IMR-90 (cell line): ENCODE results near the gene GFRA4. TPM values are rescaled to one million over a fixed set of nuclear protein-coding genes. Genes with fewer than 3 reads are reported as not detected.

Experiments
- ATAC-seq: fragments of 200-7000 bp; cut with Tn5 transposase; 2 replicates; pipeline ENCODE4 v1.9.1; 2020; ENCODE audit warnings: low read depth, mild to moderate bottlenecking, moderate library complexity
- BruUV-seq: library from RNA; stranded (reverse); fragments of 400-500 nt; replicated peaks from 2 replicates; lab custom pipeline; 2021; lab: Mats Ljungman, UMichigan
- CTCF ChIA-PET: fragments of 300-600 bp; formaldehyde crosslinking; extraction: SDS; loops from one replicate; lab custom pipeline; 2021; ENCODE audit warnings: antibody characterized with exemption; lab: Yijun Ruan, JAX
- POLR2A ChIA-PET: fragments of 300-600 bp; sonication (Branson Sonifier 250); formaldehyde crosslinking; loops from one replicate; lab custom pipeline; 2022; ENCODE audit warnings: antibody characterized with exemption; ENCODE audit not compliant: unreplicated experiment; lab: Charles Lee
- DNase-seq: peaks from one replicate; pipeline ENCODE4 v3.0.0; 2013
- H2AFZ ChIP-seq: replicated peaks from 2 replicates; pipeline ENCODE3; 2013; ENCODE audit warnings: low read length, mild to moderate bottlenecking; ENCODE audit not compliant: poor library complexity
- H2AK5ac ChIP-seq: 2 replicates; pipeline ENCODE4 v1.6.1; 2013; ENCODE audit warnings: low read depth, low read length, inconsistent platforms
- H2AK9ac ChIP-seq: replicated peaks from 2 replicates; pipeline ENCODE3; 2013; ENCODE audit warnings: mild to moderate bottlenecking, low read depth, low read length, moderate library complexity; ENCODE audit not compliant: poor library complexity
- H2BK120ac ChIP-seq: 2 replicates; pipeline ENCODE4 v1.6.1; 2013; ENCODE audit warnings: low read depth, low read length, inconsistent platforms
- H2BK15ac ChIP-seq: 3 replicates; pipeline ENCODE4 v1.6.1; 2013; ENCODE audit warnings: low read depth, low read length, inconsistent platforms
- H2BK20ac ChIP-seq: 2 replicates; pipeline ENCODE4 v1.6.1; 2013; ENCODE audit warnings: low read depth, mild to moderate bottlenecking, inconsistent platforms, low read length, moderate library complexity
- H2BK5ac ChIP-seq: 2 replicates; pipeline ENCODE4 v1.6.1; 2013; ENCODE audit warnings: mild to moderate bottlenecking, low read depth, low read length, inconsistent platforms; ENCODE audit not compliant: poor library complexity, severe bottlenecking
- H3K14ac ChIP-seq: replicated peaks from 2 replicates; pipeline ENCODE4 v1.6.1; 2013; ENCODE audit warnings: low read depth, low read length, inconsistent platforms
- H3K18ac ChIP-seq: 2 replicates; pipeline ENCODE4 v1.6.1; 2013; ENCODE audit warnings: low read depth, low read length, control low read depth
- H3K23ac ChIP-seq: 2 replicates; pipeline ENCODE4 v1.6.1; 2013; ENCODE audit warnings: low read depth, low read length, inconsistent platforms
- H3K27ac ChIP-seq: 2 replicates; pipeline ENCODE4 v1.5.1; 2013; ENCODE audit warnings: mild to moderate bottlenecking, control low read depth, low read length; ENCODE audit not compliant: insufficient read depth
- H3K27me3 ChIP-seq: 2 replicates; pipeline ENCODE4 v1.6.1; 2013; ENCODE audit warnings: low read length; ENCODE audit not compliant: control insufficient read depth, insufficient read depth
- H3K36me3 ChIP-seq: 2 replicates; pipeline ENCODE4 v1.6.1; 2013; ENCODE audit warnings: low read length, mixed read lengths; ENCODE audit not compliant: control insufficient read depth, insufficient read depth
- H3K4ac ChIP-seq: 2 replicates; pipeline ENCODE4 v1.6.1; 2013; ENCODE audit warnings: low read depth, low read length, inconsistent platforms
- H3K4me1 ChIP-seq: 2 replicates; pipeline ENCODE4 v1.6.1; 2013; ENCODE audit warnings: low read length, mixed read lengths; ENCODE audit not compliant: control insufficient read depth, insufficient read depth
- H3K4me2 ChIP-seq: 2 replicates; pipeline ENCODE4 v1.6.1; 2013; ENCODE audit warnings: low read depth, mild to moderate bottlenecking, control low read depth, low read length, moderate library complexity
- H3K4me3 ChIP-seq: 2 replicates; pipeline ENCODE4 v1.5.1; 2013; ENCODE audit warnings: low read depth, mild to moderate bottlenecking, control low read depth, low read length, moderate library complexity; ENCODE audit not compliant: insufficient read depth
- H3K56ac ChIP-seq: 2 replicates; pipeline ENCODE4 v1.6.1; 2013; ENCODE audit warnings: low read length, inconsistent platforms; ENCODE audit not compliant: insufficient read depth; ENCODE audit errors: extremely low read depth
- H3K79me1 ChIP-seq, 2 experiments: 2 replicates each; pipeline ENCODE4 v1.6.1; 2013; ENCODE audit warnings: low read length in 2 of 2, inconsistent platforms in 1 of 2, low read depth in 1 of 2
- H3K9ac ChIP-seq: 2 replicates; pipeline ENCODE4 v1.6.1; 2013; ENCODE audit warnings: low read depth, low read length, control low read depth
- H3K9me1 ChIP-seq: 2 replicates; pipeline ENCODE4 v1.6.1; 2013; ENCODE audit warnings: low read length, inconsistent platforms; ENCODE audit not compliant: insufficient read depth
- H3K9me3 ChIP-seq: 2 replicates; pipeline ENCODE4 v1.6.1; 2013; ENCODE audit warnings: low read length; ENCODE audit not compliant: control insufficient read depth, insufficient read depth
- H4K20me1 ChIP-seq: 2 replicates; pipeline ENCODE4 v1.6.1; 2013; ENCODE audit warnings: low read length, inconsistent platforms; ENCODE audit not compliant: insufficient read depth
- H4K5ac ChIP-seq: 2 replicates; pipeline ENCODE4 v1.6.1; 2013; ENCODE audit warnings: mild to moderate bottlenecking, low read depth, low read length, control low read depth
- H4K8ac ChIP-seq, 2 experiments: 2 replicates each; pipeline ENCODE4 v1.6.1; 2013; ENCODE audit warnings: low read depth in 2 of 2, low read length in 2 of 2, control low read depth in 1 of 2, inconsistent platforms in 1 of 2
- H4K91ac ChIP-seq: 2 replicates; pipeline ENCODE4 v1.6.1; 2013; ENCODE audit warnings: low read depth, low read length, inconsistent platforms; ENCODE audit not compliant: insufficient read depth
- BHLHE40 ChIP-seq: fragments of 150-350 bp; IDR thresholded peaks from 2 replicates; pipeline ENCODE4 v1.6.1; 2016; ENCODE audit warnings: mild to moderate bottlenecking, low read depth, low read length
- CEBPB ChIP-seq: IDR thresholded peaks from 2 replicates; pipeline ENCODE4 v1.6.1; 2012; ENCODE audit warnings: low read depth, low read length, improper control_type of control experiment
- CHD1 ChIP-seq: IDR thresholded peaks from 2 replicates; pipeline ENCODE4 v1.6.1; 2012; ENCODE audit warnings: low read depth, low read length, improper control_type of control experiment
- CTCF ChIP-seq: conservative IDR thresholded peaks from 2 replicates; pipeline ENCODE4 v1.5.1; 2012; ENCODE audit warnings: mild to moderate bottlenecking, low read depth, low read length, improper control_type of control experiment
- ELK1 ChIP-seq: fragments of 150-350 bp; IDR thresholded peaks from 2 replicates; pipeline ENCODE4 v1.6.1; 2016; ENCODE audit warnings: low read depth, mild to moderate bottlenecking, low read length, moderate library complexity, borderline replicate concordance
- FOS ChIP-seq: fragments of 150-350 bp; IDR thresholded peaks from 2 replicates; pipeline ENCODE4 v1.6.1; 2016; ENCODE audit warnings: low read depth, low read length
- MAFK ChIP-seq: IDR thresholded peaks from 2 replicates; pipeline ENCODE4 v1.6.1; 2012; ENCODE audit warnings: low read depth, low read length, improper control_type of control experiment
- MAZ ChIP-seq: IDR thresholded peaks from 2 replicates; pipeline ENCODE4 v1.6.1; 2012; ENCODE audit warnings: low read depth, mild to moderate bottlenecking, low read length, improper control_type of control experiment, moderate library complexity, borderline replicate concordance
- MXI1 ChIP-seq: IDR thresholded peaks from 2 replicates; pipeline ENCODE4 v1.6.1; 2012; ENCODE audit warnings: low read depth, mild to moderate bottlenecking, low read length, moderate library complexity, borderline replicate concordance
- NFE2L2 ChIP-seq: fragments of 150-350 bp; IDR thresholded peaks from 2 replicates; pipeline ENCODE4 v1.6.1; 2016; ENCODE audit warnings: low read depth, mild to moderate bottlenecking, low read length
- POLR2A ChIP-seq: IDR thresholded peaks from 2 replicates; pipeline ENCODE4 v1.6.1; 2012; ENCODE audit warnings: mild to moderate bottlenecking, low read depth, low read length
- RAD21 ChIP-seq: IDR thresholded peaks from 2 replicates; pipeline ENCODE4 v1.6.1; 2012; ENCODE audit warnings: low read length, improper control_type of control experiment
- RCOR1 ChIP-seq: IDR thresholded peaks from 2 replicates; pipeline ENCODE4 v1.6.1; 2012; ENCODE audit warnings: mild to moderate bottlenecking, low read length, improper control_type of control experiment; ENCODE audit not compliant: insufficient replicate concordance
- RFX5 ChIP-seq: IDR thresholded peaks from 2 replicates; pipeline ENCODE4 v1.8.0; 2012; ENCODE audit warnings: low read depth, mild to moderate bottlenecking, low read length, moderate library complexity
- SMC3 ChIP-seq: fragments of 150-350 bp; IDR thresholded peaks from 2 replicates; pipeline ENCODE4 v1.6.1; 2016; ENCODE audit warnings: low read depth, mild to moderate bottlenecking, antibody characterized with exemption, low read length, moderate library complexity
- USF2 ChIP-seq: fragments of 150-350 bp; IDR thresholded peaks from 2 replicates; pipeline ENCODE4 v1.6.1; 2017; ENCODE audit warnings: mild to moderate bottlenecking, antibody characterized with exemption, low read length, low read depth
- WGBS, 2 experiments: methylation state at CpG; one replicate each; pipeline versions ENCODE4 v1.1.5 to v1.1.7; 2013; ENCODE audit warnings: missing lambda C conversion rate in 2 of 2; ENCODE audit not compliant: insufficient read length in 1 of 2; ENCODE audit errors: extremely low coverage in 2 of 2; 5-methylcytosine and 5-hydroxymethylcytosine counted together
- dilution Hi-C: fragments of 300-500 bp; cut with HindIII; formaldehyde crosslinking; loops from one replicate; pipeline ENCODE4 v1.14.3; 2018; ENCODE audit warnings: low sequenced_read_pairs; ENCODE audit not compliant: unreplicated experiment
- in situ Hi-C: fragments of 300-500 bp; cut with MboI; formaldehyde crosslinking; loops from 3 replicates; pipeline ENCODE4 v1.14.3; 2019; ENCODE audit warnings: low sequenced_read_pairs, inconsistent platforms, mixed read lengths
- intact Hi-C: fragments of 100-400 bp; cut with micrococcal nuclease; formaldehyde crosslinking; loops from 2 replicates; pipeline ENCODE4 v1.10.0; 2022
- polyA plus RNA-seq, 3 experiments: library from polyadenylated mRNA; depleted of rRNA; stranded (reverse); fragments of >200 nt; gene quantifications; 2 replicates each; pipeline ENCODE4 v1.2.3, GENCODE V29; 2012; ENCODE audit warnings: low replicate concordance in 1 of 3
- total RNA-seq: library from RNA; depleted of rRNA; stranded (reverse); fragments of >200 nt; gene quantifications from 2 replicates; pipeline ENCODE4 v1.2.3, GENCODE V29; 2012

GFRA4 gene
- total and polyA plus RNA-seq, 2 of the 4 experiments (the other 2 are of a cell fraction): not detected

GRCh38 chr20:3640259-3640658 is 22.9 kb downstream of the GFRA4 start:
- ATAC-seq (no peak), DNase-seq (no peak)
- no peaks in the 10 kb centered on the region for H3K79me1 ChIP-seq
- H2AFZ ChIP-seq: no peak overlapping the region
- no peaks in the 10 kb centered on the region for H3K9me3 ChIP-seq
- ChIA-PET CTCF (no interaction called here), POLR2A (no interaction called here)
- H3K4me2 ChIP-seq: no peak overlapping the region
- no peak overlapping the region for H2BK5ac ChIP-seq
- H3K9ac ChIP-seq: no peak overlapping the region
- in situ Hi-C loops: no loop called here
- no peak overlapping the region for H3K4ac ChIP-seq
- no TSS peak for BruUV-seq
- no peaks in the 10 kb centered on the region for H3K9me1 ChIP-seq
- intact Hi-C loops: no loop called here
- H3K56ac ChIP-seq: no peak overlapping the region
- H4K5ac ChIP-seq: no peak overlapping the region
- no peak overlapping the region for H3K14ac ChIP-seq
- H3K23ac ChIP-seq: no peak overlapping the region
- no peak overlapping the region for H2BK15ac ChIP-seq
- no peak overlapping the region for H2BK20ac ChIP-seq
- no peak overlapping the region for H2AK9ac ChIP-seq
- no peak overlapping the region for H2BK120ac ChIP-seq
- no peak overlapping the region for H3K27ac ChIP-seq
- no peak for TF ChIP-seq ELK1
- TF ChIP-seq NFE2L2: no peak
- no peak for TF ChIP-seq RFX5
- no peak for TF ChIP-seq USF2
- TF ChIP-seq MXI1: no peak
- TF ChIP-seq MAFK: no peak
- TF ChIP-seq RAD21: no peak
- no peak for TF ChIP-seq RCOR1
- TF ChIP-seq FOS: no peak
- TF ChIP-seq CHD1: no peak
- no peak for TF ChIP-seq CTCF
- TF ChIP-seq BHLHE40: no peak
- TF ChIP-seq POLR2A: no peak
- TF ChIP-seq MAZ: no peak
- TF ChIP-seq CEBPB: no peak
- no peak for TF ChIP-seq SMC3
- no peak overlapping the region for H3K18ac ChIP-seq
- H3K4me1 ChIP-seq: no peaks in the 10 kb centered on the region
- no peak overlapping the region for H3K4me3 ChIP-seq
- no peak overlapping the region for H4K8ac ChIP-seq
- peaks cover 13% of the 10 kb centered on the region for H3K36me3 ChIP-seq
- no peaks in the 10 kb centered on the region for H3K27me3 ChIP-seq
- no peaks in the 10 kb centered on the region for H4K20me1 ChIP-seq
- no peak overlapping the region for H4K91ac ChIP-seq
- no CpG with 5 or more reads among the region's 3 CpGs for WGBS, 2 experiments
- dilution Hi-C loops: no loop called here
- no peak overlapping the region for H2AK5ac ChIP-seq
